GM19328 (cell line): ENCODE results near the gene DGKB.

Experiments
- ATAC-seq: cut with Tn5 transposase; IDR thresholded peaks from one replicate; pipeline ENCODE4 v1.9.1; 2021; ENCODE audit warnings: mild to moderate bottlenecking, moderate library complexity; ENCODE audit not compliant: unreplicated experiment

Gene DGKB

DNA sequence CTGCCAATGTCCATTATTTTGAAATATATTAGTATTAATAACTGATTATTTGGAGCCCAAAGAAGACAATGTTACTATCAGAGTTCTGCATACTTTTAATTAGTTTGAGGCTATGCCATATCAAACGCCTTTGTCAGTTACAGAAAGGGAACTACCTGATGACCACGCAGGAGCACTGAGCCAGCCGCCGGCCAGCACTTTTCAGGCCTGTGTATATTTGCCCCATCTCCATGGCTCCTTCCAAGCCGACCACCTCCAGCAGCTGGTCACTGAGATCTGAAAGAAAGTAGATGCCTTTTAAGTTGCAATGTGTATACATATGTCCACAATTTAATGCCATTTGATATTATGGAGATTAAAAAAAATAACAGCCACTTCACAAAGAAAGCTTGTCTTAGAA is 724.7 kb downstream of the DGKB start:
- ATAC-seq: no peak

DNA sequence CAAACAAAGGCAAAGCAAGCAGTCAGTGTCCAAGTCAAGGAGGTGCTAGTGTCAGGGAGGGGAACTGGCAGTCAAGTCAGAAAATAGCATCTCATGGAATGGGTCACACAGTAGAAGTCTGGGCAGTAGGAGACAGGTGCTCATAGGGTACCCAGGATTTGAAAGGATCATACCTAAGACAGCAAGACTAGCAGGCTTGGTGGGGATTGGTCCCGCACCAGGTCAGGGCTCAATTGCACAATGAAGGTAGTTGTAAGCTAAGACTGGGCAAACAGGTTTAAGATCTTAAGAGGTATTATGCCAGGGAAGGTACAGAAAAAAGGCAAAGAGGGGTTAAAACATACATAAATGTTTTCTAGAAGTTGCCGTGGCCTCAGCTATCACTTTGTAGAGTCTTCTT is 731.7 kb downstream of the DGKB start:
- ATAC-seq: no peak

DNA sequence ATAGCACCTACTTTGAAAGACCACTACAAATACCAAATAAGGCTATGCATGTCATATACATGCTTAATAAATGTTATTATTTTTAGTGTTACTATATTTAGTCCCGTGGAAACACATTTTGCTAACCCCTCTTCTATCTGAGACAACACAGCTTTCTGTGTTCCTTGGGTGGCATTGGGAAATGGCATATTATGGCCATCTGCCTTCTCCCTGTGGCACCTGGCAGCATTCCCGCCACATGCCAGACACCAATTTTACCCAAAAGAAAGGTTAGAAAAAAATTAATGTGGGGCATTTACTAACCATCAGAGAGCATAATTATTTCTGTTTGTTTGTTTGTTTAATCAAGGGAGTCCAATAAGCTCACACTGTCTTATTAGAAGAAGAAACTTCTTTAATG is 744.4 kb downstream of the DGKB start:
- ATAC-seq: no peak

DNA sequence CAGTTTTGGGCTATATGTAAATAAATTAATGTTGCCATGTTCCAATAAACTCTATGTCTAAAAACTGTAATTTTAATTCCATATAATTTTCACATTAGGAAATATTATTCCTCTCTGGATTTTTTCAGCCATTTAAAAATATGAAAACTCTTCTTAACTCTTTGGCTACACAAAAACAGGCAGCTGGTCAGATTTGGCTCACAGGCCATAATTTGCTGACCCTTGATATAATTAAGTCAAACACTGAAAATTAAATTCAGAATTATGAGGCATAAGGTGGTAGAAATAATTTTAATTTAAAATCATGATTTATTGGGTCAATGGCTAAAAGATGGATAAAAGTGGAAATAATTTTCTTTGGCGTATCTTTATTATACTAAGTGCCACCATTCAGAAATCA is 746.1 kb downstream of the DGKB start:
- no peak for ATAC-seq

DNA sequence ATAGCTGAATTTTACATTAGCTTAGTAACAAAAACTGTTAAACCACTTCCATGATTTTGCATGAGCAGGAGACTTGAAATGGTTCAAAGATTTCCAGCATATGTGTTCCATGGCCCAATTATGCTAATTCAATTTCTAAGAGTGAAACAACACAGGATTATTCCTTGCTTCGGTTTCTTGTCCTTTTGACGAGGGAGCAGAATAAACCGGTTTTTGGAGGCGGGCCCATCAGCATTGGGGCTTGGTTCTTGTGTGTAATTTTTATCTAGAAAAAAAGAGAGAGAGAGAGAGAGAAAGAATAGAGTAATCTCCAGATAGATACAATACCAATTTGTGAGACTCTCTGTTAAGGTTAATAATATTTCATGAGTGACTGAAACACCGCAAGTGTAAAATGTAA is 753.6 kb downstream of the DGKB start:
- no peak for ATAC-seq

DNA sequence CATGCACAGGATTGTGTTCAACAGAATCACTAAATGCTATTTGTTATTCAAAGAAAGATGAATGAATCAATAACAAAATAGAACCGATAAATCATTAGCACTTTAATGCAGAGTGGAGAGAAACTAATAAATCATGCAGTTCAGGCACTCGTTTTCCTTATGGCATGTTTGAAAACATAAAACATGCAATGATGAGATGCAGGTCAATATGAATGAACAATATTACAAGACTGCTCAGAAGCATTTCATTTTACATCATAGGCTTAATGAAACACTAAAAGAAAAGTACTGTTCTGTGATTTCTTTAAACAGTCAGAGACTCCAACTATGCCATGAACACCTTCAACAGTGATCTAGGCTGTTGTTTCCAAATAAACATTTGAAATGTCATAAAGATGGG is 755.0 kb downstream of the DGKB start:
- ATAC-seq: no peak

DNA sequence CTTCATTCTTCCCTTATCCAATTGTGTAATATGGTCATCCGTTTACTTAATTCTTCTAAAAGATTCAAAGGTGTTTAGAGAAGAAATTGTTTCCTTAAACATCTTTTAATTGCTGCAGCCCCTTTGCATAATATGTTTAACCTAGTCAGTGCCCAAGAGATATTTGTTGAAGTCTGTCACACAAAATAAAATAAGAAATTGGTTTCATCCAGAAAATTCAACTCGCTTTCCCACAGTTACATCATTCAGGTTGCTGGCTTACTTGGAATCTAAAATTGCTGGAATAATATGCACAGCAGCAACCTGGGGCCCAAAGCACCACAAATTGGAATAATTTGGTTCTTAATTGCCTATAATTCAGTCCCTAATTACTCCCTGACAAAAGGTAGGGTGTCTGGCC is 758.0 kb downstream of the DGKB start:
- no peak for ATAC-seq

DNA sequence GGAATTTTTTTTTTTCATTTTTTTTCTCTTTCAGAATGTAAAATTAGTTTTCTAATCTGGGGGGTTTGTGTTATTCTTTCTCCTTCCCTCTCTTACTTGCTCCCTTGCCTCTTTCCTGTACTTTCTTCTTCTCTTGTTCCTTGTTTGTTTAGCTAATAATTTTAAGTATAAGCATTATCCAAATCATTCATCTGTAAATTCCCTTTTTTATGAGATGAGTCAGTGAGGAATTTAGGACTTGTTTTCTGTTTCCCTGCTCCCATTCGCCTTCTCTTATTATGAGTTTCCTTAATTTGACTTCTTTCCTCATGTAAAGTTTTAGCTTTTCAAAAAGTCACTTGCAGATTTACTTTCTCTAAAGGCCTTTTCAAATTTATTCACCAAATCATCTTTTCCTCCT is 758.4 kb downstream of the DGKB start:
- ATAC-seq: no peak

DNA sequence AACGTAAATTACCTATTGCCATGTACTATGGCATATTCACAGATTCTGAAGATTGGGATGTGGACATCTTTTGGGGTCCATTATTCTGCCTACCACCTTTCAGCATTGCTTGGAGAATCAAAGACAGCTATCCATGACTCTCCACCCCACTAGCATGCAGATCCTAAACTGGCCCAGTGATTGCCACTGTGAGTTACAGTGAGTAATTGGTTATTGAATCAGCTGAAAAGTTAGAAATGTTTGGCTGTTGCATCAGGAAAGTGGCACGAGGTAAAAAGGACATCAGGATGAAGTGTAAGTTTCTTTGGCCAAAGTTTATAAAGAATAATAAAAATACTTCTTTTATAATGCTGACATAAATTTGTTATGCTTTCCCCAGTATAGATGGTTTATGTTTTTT is 764.9 kb downstream of the DGKB start:
- ATAC-seq: no peak

DNA sequence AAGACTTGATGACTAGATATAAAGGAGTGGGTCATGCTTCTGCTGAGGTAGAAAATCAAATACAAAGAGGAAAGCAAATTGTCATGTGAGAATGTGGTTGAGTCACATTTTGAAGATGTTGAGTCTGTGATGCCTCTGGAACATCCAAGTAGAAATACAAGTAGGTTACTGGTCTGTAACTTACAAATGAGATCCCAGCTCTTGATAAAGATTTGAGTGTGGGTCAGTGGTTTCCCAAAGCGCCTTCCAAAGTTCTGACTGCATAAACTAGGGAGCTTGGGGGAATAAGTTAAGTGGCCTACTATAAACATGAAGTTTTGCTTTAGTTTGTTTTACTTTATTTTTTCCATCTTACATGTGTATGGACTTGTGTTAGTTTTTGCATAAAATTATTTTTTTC is 768.8 kb downstream of the DGKB start:
- no peak for ATAC-seq

DNA sequence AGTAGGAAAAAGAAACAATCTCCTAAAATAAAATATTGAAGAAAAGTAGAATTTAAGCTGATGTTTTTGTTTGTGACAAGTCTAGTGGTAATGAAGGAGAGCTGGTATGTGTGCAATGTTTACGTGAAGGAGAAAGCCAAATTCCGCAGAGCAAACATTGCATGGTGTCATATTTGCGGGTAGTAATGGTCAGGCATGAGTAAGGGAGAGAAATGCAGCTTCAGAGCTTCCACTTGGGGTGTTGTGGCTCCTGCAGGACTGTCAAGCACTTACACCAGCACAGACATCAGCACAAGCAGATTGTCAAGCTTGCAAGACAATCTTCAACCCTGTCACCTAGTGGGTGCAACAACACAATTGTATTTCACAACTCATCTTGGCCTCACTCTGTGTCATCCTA is 776.6 kb downstream of the DGKB start:
- no peak for ATAC-seq

DNA sequence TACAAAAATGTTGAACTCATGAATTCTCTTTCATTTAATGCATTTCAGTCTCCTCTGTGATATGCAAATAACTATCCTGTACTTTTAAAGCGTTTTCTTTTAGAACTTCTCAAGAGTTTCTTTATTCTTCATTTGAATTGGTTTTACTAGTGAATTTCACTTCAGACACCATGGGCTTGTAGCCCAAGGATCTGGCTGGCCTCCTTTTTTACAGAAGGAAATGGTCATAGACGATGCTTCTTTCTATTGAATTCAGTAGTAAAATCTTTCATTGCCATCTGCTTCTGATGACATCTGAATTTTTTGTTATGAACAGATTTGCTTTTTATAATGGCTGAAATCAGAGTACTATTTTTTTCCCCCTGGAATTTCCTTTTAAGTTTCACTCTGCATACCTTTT is 777.8 kb downstream of the DGKB start:
- no peak for ATAC-seq

DNA sequence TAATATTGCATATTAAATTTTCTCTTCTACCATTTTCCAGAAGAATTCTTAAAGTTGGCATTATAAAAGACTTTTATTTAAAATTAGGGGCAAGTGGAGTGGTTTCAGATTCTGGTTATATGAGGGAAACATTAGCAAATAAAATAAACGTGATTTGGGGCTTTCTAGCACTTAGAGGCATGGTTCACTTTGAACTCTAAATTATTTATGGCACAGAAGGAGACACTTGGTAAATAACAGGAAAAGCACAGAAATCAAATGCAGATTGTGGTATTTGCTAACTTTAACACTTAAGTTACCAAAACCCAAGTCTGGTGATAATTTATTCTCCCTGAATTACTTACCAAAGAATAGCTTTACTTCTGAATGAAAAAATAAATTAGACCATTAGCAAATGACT is 778.6 kb downstream of the DGKB start:
- no peak for ATAC-seq

DNA sequence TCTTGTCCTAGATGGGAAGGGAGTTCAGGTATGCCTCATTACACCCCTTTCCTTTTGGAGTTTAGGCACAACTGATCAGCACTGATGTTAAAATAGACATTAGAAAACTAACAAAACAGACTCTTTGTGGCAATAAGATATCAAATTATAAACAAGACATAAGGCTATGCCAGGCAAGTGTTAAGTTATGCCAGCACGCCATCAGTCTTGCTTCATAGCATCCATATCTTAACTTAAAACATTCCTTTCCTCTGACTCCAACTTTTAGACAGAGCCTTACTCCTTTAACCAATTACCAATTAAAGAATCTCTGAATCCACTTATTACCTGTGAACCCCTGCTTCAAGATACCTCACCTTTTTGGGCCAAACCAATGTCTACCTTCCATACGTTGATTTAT is 786.9 kb downstream of the DGKB start:
- ATAC-seq: no peak

DNA sequence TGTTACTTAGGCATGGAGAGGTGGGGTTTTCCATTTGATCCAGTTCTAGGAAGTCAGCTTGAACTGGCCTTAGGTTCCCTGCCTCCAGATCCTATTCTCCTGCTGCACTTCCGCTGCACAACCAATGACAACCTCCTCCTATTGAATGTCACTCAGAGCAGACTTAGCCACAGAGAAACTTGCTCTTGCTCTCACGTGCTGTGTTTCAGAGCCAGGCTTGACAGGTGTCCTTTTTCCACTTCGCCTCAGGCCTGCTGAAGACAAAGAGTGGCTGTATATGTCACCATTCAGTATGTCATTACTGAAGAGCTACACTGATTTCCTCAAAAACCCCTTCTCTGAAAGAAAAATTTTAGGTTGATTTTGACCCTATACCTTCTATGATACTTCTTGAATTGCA is 797.7 kb downstream of the DGKB start:
- no peak for ATAC-seq

DNA sequence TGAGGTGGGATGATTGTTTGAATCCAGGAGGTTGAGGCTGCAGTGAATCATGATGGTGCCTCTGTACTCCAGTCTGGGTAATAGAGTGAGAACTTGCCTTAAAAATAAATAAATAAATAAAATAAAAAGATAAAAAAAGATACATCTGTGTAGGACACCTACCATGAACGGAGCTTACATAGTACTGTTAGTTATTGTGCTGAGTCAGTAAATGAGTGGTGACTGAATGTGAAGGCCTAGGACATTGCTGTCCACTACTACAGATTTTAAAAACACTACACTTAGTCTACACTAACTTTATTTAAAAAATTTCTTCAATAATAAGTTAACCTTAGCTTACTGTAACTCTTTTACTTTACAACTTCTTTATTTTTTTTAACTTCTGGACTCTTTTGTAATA is 806.4 kb downstream of the DGKB start:
- no peak for ATAC-seq

DNA sequence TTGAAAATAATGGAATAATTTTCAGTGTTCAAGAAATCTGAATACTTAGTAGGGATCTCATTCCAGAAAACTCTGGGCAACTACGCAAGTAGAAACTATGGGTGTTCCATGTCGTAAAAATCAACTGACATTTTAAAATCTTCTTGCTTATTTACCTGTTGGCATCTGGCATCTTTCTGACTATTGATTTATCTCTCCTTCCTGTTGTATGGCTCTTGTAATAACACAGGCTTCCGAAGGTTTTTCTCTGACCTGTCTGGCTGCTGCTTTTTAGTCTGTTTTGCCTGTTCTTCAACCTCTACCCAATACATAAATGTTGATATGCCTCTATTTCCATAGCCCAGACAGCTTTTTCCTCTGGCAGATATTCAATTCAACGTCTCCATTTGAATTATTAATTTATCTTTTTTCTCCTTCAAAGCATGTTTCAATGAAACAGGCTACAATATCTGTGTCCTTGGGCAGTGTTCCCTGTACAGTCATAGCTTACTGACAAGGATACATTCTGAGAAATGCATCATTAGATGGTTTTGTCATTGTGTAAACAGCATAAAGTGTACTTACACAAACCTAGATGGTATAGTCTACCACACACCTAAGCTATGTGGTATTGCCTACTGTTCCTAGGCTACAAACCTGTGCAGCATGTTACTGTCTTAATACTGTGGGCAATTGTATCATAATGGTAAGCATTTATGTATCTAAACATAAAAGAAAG is 807.2 kb downstream of the DGKB start:
- ATAC-seq: no peak
